ENCODE data around the gene COMMD6.

The COMMD6 gene

GRCh38 chr13:75521956-75522355, 15.7 kb downstream of the COMMD6 start:
- no peak for DNase-seq

- no peak for DNase-seq
Observed at GRCh38 chr13:75518439-75519088, 19.1 kb downstream of the COMMD6 start.

- DNase-seq: no peak
Observed at GRCh38 chr13:75514080-75514995, 23.3 kb downstream of the COMMD6 start.

- no peak for DNase-seq
Observed at GRCh38 chr13:75513271-75513670, 24.4 kb downstream of the COMMD6 start.

GRCh38 chr13:75512253-75512652, 25.4 kb downstream of the COMMD6 start:
- DNase-seq: peak; percentile 9

- DNase-seq: no peak
Observed at GRCh38 chr13:75511051-75511625, 26.5 kb downstream of the COMMD6 start.

- DNase-seq: no peak
Observed at GRCh38 chr13:75508002-75508548, 29.6 kb downstream of the COMMD6 start.

- DNase-seq: no peak
Observed at GRCh38 chr13:75507027-75508001, 30.3 kb downstream of the COMMD6 start.

- no peak for DNase-seq
Observed at GRCh38 chr13:75506018-75506417, 31.6 kb downstream of the COMMD6 start.

- DNase-seq: no peak
Observed at GRCh38 chr13:75505327-75505726, 32.3 kb downstream of the COMMD6 start.

GRCh38 chr13:75495938-75496337, 41.7 kb downstream of the COMMD6 start:
- no peak for DNase-seq

- no peak for DNase-seq
Observed at GRCh38 chr13:75494491-75494890, 43.1 kb downstream of the COMMD6 start.

- no peak for DNase-seq
Observed at GRCh38 chr13:75493156-75493555, 44.5 kb downstream of the COMMD6 start.

- DNase-seq: no peak
Observed at GRCh38 chr13:75492389-75492788, 45.3 kb downstream of the COMMD6 start.

- DNase-seq: no peak
Observed at GRCh38 chr13:75491376-75491775, 46.3 kb downstream of the COMMD6 start.

- no peak for DNase-seq
Observed at GRCh38 chr13:75489502-75490263, 48.0 kb downstream of the COMMD6 start.

GRCh38 chr13:75486146-75487062, 51.2 kb downstream of the COMMD6 start:
- DNase-seq: no peak

GRCh38 chr13:75485286-75486062, 52.2 kb downstream of the COMMD6 start:
- DNase-seq: no peak

- no peak for DNase-seq
Observed at GRCh38 chr13:75482820-75483079, 54.9 kb downstream of the COMMD6 start.

Data from midbrain (tissue), 1 donor.